Lower leg skin (tissue), 4 donors: ENCODE results near the gene ARRDC2. TPM values are rescaled to one million over a fixed set of nuclear protein-coding genes. Genes with fewer than 3 reads are reported as not detected.

Experiments used
- DNase-seq, 2 donors: peaks; one replicate each; pipeline ENCODE4 v3.0.0-alpha.2; 2019; ENCODE audit warnings: low spot score in 2 of 2
- H3K4me3 ChIP-seq: fragments of 200-600 bp; sonication (generic); 2 replicates; pipeline ENCODE4 v1.5.1; 2017; ENCODE audit warnings: mild to moderate bottlenecking, low read depth; ENCODE audit not compliant: poor library complexity, severe bottlenecking
- CTCF ChIP-seq, 3 donors: fragments of 450-650 bp; IDR thresholded peaks; one replicate each; pipeline ENCODE4 v1.5.1; 2016; ENCODE audit warnings: antibody characterized with exemption in 3 of 3, mild to moderate bottlenecking in 3 of 3, moderate library complexity in 2 of 3
- POLR2A ChIP-seq, 2 donors: fragments of 450-650 bp; IDR thresholded peaks; one replicate each; pipeline ENCODE4 v1.6.1; 2016 to 2017; ENCODE audit warnings: antibody characterized with exemption in 2 of 2, mild to moderate bottlenecking in 1 of 2, moderate library complexity in 1 of 2
- WGBS, 2 donors: methylation state at CpG; one replicate each; pipeline ENCODE4 v1.1.5; 2018; 5-methylcytosine and 5-hydroxymethylcytosine counted together
- intact Hi-C: fragments of 100-400 bp; cut with DNase I; formaldehyde crosslinking; loops from one replicate; pipeline ENCODE4 v1.15.0; 2023; ENCODE audit warnings: low total_unique reads
- total RNA-seq, 4 donors: library from RNA; depleted of rRNA; stranded (reverse); fragments of >200 nt; gene quantifications; one replicate each; pipeline ENCODE4 v1.1.0, GENCODE V29; 2016

The ARRDC2 gene
- total RNA-seq, 4 donors from 2014 or later: 54.1 to 92.8 (median 73.5) TPM

- WGBS, 2 donors: 56 to 65% methylated on average over 10 of the region's 10 CpGs
- peak; percentile 53 to 95 for DNase-seq
- intact Hi-C loops: no loop called here
Observed at GRCh38 chr19:18049385-18049784, 41.4 kb downstream of the ARRDC2 start.

GRCh38 chr19:18051887-18052286, 43.9 kb downstream of the ARRDC2 start:
- DNase-seq: no peak
- TF ChIP-seq CTCF (IDR thresholded peaks at IDR 0.05): no peak
- no peak for TF ChIP-seq POLR2A (IDR thresholded peaks at IDR 0.05)
- no peak overlapping the region for H3K4me3 ChIP-seq
- 8 to 21% methylated on average over 29 to 31 of the region's 31 CpGs for WGBS, 2 donors
- intact Hi-C loops: no loop called here

More at GRCh38 chr19:18049385-18049784, 41.4 kb downstream of the ARRDC2 start:
- no peak overlapping the region for H3K4me3 ChIP-seq
- no peak for TF ChIP-seq CTCF (IDR thresholded peaks at IDR 0.05)
- TF ChIP-seq POLR2A (IDR thresholded peaks at IDR 0.05): no peak

- intact Hi-C loops: no loop called here
- no peak for DNase-seq
- 44 to 46% methylated on average over 9 of the region's 9 CpGs for WGBS, 2 donors
- TF ChIP-seq POLR2A (IDR thresholded peaks at IDR 0.05): no peak
- TF ChIP-seq CTCF (IDR thresholded peaks at IDR 0.05): no peak
- H3K4me3 ChIP-seq: no peak overlapping the region
Observed at GRCh38 chr19:18053576-18054219, 45.7 kb downstream of the ARRDC2 start.

- intact Hi-C loops: no loop called here
- no peak for TF ChIP-seq CTCF (IDR thresholded peaks at IDR 0.05)
- no peak for TF ChIP-seq POLR2A (IDR thresholded peaks at IDR 0.05)
- no peak overlapping the region for H3K4me3 ChIP-seq
- no peak for DNase-seq
- WGBS, 2 donors: 86 to 90% methylated on average over 5 of the region's 5 CpGs
Observed at GRCh38 chr19:18055967-18056366, 48.0 kb downstream of the ARRDC2 start.

- TF ChIP-seq CTCF (IDR thresholded peaks at IDR 0.05) (no peak), POLR2A (IDR thresholded peaks at IDR 0.05) (no peak)
- peak in 1 of 2 donors; percentile 31 for DNase-seq
- 41 to 61% methylated on average over 4 to 6 of the region's 6 CpGs for WGBS, 2 donors
- no peak overlapping the region for H3K4me3 ChIP-seq
- intact Hi-C loops: no loop called here
Observed at GRCh38 chr19:18057557-18057956, 49.6 kb downstream of the ARRDC2 start.
